Metanephros (tissue), 2 donors: Measurements from ENCODE around the gene DNAAF9. TPM values are rescaled to one million over a fixed set of nuclear protein-coding genes. Genes with fewer than 3 reads are reported as not detected.

Experiments
- small RNA-seq: library from RNA; depleted of rRNA; stranded (forward); fragments of <200 nt; gene quantifications from one replicate; pipeline ENCODE3, GENCODE V24; 2014; ENCODE audit warnings: low replicate concordance
- total RNA-seq: library from RNA; depleted of rRNA; stranded (reverse); fragments of >200 nt; gene quantifications from one replicate; pipeline ENCODE4 v1.2.3, GENCODE V29; 2014

The DNAAF9 gene
- total RNA-seq, result 32.0 TPM

DNA sequence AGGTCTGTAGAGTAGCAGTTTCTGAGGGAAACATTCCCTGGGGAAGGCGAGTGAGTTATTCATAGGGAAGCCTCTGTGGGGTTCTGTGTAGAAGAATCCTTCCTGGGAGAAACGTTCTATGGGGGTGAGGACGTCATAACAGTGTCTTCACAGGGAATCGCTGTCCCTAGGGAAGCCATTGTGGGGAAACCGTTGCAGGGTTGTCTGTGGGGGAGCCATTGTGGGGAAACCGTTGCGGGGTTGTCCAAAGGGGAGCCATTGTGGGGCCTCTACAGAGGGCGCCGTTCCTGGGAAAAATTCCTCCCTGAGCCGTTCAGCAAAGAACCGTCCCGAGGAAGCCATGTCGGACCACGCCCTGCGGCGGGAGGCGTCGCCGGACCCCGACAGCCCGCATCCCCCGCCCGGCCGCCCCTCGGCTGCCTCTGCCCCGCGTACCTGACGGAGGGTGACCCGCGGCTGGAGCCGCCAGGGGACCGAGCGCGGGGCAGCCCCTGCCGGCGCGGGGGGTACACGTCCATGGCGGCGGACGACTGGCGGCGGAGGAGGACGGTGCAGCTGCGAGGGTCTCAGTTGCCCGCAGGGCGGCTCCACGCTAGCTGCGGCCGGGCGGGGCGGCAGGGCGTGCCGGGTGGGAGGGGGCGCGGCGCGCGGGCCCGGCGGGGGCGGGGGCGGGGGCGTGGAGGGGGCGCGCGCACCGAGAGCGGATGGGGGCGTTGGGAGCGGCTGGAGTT, at the start of gene DNAAF9:
Gene DNAAF9 (minus strand): TSS at position 630 of the 731 bp plus-strand sequence. CDS start 112 bp downstream, at position 518.

Small RNA genes within 50 kb of the gene (small RNA-seq; reads per million reads assigned to genes)
- gene RF00012 (not detected), gene RNU6-1019P (not detected)

Other genes starting within 250 kb of the DNAAF9 start
- gene FASTKD5, start 247.8 kb downstream of the DNAAF9 start, total RNA-seq, result 15.9 TPM
- 5.6 TPM for gene UBOX5, start 247.8 kb downstream of the DNAAF9 start, total RNA-seq
- gene LZTS3, start 234.1 kb downstream of the DNAAF9 start, total RNA-seq, result 16.2 TPM
- gene DDRGK1, start 203.0 kb downstream of the DNAAF9 start, total RNA-seq, result 32.7 TPM
- 42.7 TPM for gene ITPA, start 198.2 kb downstream of the DNAAF9 start, total RNA-seq
- 1.9 TPM for gene SLC4A11, start 168.5 kb downstream of the DNAAF9 start, total RNA-seq
- 52.8 TPM for gene ATRN, start 63.3 kb upstream of the DNAAF9 start, total RNA-seq